ENCODE results near the gene TMEM258. TPM values are rescaled to one million over a fixed set of nuclear protein-coding genes. Genes with fewer than 3 reads are reported as not detected.

TMEM258 gene
- total and polyA plus RNA-seq, 8 donors, result 129 to 185 (median 161) TPM

DNA sequence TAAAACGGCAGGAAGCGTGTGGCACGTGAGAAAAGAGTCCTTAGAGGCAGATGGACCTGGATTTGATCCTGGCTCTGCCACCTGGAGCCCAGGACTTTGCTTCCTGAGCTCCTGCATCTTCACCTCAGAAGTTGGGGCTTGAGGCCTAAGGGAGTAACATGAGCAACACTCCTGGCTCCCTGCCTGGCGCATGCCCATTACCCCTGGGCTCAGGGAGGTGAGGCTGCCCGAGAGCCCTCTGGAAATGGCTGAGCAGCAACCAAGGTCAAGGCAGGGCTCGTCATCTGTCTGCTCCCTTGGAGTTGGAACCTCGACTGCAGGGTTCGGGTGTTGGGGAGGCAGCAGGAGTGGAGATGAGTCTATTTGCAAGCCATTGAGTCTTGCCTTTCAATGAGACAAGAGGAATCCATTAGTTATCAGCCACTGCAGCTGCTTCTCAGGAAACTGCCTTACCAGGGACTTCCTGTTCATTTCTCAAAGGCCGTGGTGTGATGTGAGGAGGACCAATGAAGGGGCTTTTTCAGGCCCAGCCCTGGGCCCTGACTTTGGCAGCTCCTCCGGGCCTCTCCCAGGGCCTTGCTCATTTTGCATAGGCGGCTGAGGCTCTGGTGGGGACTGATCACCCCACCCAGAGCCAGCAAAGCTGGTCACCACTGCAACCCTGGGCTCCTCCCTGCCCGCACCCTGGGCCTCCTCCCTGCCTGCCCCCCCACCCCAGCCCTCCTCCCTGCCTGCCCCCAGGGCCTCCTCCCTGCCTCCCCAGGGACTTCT lies 42.1 kb upstream of the TMEM258 start:
- ATAC-seq, result peak; percentile 72
- intact Hi-C loops (cut with DNase I), result no loop called here

DNA sequence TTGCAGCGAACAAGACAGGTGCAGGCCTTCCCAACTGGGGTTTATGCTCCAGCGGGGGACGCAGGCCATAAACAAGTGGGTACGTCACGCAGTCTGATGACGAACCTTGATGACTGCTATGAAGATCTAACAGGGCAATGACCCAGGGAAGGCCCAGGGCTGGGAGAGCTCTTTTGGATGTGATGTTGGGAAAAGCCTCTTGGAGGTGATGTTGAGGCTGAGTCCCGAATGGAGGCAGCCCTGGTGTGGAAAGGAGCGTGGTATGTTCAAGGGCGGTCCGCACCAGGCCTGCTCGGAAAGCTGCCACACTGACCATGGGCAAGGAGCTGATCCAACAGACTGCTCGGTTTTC lies 41.5 kb upstream of the TMEM258 start:
- Histone ChIP-seq H3K36me3 (peaks cover 0 to 7% of the 10 kb centered on the region in 2 donors), H3K9me3 (no peaks in the 10 kb centered on the region), H3K27me3 (peaks cover 0 to 9% of the 10 kb centered on the region in 2 donors), H3K27ac (peak overlapping the region; percentile 53 to 77), H3K4me1 (peaks cover 20 to 61% of the 10 kb centered on the region in 2 donors), H3K4me3 (no peak overlapping the region)
- intact Hi-C loops (cut with DNase I), result no loop called here
- no peak for ATAC-seq
- TF ChIP-seq, protein P1, sequence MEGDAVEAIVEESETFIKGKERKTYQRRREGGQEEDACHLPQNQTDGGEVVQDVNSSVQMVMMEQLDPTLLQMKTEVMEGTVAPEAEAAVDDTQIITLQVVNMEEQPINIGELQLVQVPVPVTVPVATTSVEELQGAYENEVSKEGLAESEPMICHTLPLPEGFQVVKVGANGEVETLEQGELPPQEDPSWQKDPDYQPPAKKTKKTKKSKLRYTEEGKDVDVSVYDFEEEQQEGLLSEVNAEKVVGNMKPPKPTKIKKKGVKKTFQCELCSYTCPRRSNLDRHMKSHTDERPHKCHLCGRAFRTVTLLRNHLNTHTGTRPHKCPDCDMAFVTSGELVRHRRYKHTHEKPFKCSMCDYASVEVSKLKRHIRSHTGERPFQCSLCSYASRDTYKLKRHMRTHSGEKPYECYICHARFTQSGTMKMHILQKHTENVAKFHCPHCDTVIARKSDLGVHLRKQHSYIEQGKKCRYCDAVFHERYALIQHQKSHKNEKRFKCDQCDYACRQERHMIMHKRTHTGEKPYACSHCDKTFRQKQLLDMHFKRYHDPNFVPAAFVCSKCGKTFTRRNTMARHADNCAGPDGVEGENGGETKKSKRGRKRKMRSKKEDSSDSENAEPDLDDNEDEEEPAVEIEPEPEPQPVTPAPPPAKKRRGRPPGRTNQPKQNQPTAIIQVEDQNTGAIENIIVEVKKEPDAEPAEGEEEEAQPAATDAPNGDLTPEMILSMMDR (IDR thresholded peaks at IDR 0.05), result no peak
- no peak for DNase-seq

More for the DNA sequence above, 42.1 kb upstream of the TMEM258 start:
- Histone ChIP-seq H3K27me3 (peaks cover 0 to 3% of the 10 kb centered on the region in 2 donors), H3K9me3 (no peaks in the 10 kb centered on the region), H3K27ac (peak overlapping the region; percentile 53 to 77), H3K36me3 (peaks cover 0 to 12% of the 10 kb centered on the region in 2 donors), H3K4me1 (peaks cover 17 to 55% of the 10 kb centered on the region in 2 donors), H3K4me3 (no peak overlapping the region)
- peak in 1 of 4 donors; percentile 54 for DNase-seq
- TF ChIP-seq, protein P1 (IDR thresholded peaks at IDR 0.05), result no peak

DNA sequence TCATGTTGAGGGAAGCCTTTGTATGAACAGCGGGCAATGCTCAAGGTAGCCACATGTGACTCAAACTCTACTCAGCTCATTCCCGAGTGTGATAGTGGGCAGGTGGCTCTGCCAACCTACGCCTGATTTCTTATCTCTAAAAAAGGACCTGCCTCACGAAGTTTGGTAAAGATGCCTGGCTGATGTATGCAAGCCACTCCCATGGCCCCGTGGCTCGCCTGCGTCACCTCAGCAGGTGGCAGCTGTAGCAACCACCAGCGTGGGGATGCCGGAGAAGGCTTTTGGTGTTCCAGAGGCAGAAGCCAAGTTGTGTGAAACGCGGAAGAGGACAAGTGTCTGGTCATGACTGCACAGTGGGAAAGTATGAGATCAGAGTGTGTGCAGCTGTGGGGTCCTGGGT lies 41.1 kb upstream of the TMEM258 start:
- TF ChIP-seq, protein P1 (IDR thresholded peaks at IDR 0.05), result no peak
- Histone ChIP-seq H3K4me1 (peaks cover 20 to 65% of the 10 kb centered on the region in 2 donors), H3K27me3 (peaks cover 0 to 13% of the 10 kb centered on the region in 2 donors), H3K27ac (no peak overlapping the region), H3K9me3 (no peaks in the 10 kb centered on the region), H3K36me3 (peaks cover 0 to 2% of the 10 kb centered on the region in 2 donors), H3K4me3 (no peak overlapping the region)
- DNase-seq (no peak), ATAC-seq (no peak)
- intact Hi-C loops (cut with DNase I), result no loop called here

DNA sequence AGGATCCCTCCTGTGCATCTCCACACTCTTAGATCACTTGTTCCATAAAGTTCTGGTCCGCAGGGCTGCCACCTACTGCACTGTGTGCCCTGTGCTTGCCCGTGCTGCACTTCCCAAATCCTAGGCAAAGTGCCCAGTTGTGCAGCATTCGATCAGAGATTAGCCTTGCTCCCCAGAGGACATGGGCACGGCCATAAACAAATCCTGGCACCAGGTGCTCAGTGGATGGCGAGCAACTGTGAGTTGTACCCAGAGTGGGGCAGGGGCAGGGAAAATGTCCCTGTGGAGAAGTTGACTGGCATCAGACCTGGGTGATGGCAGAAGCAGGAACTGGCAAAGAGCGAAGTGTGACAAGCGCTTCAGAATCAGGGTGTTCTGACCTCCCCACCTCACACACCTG lies 40.4 kb upstream of the TMEM258 start:
- Histone ChIP-seq H3K36me3 (no peaks in the 10 kb centered on the region), H3K4me3 (no peak overlapping the region), H3K27me3 (peaks cover 0 to 20% of the 10 kb centered on the region in 2 donors), H3K27ac (no peak overlapping the region), H3K4me1 (peaks cover 20 to 72% of the 10 kb centered on the region in 2 donors), H3K9me3 (no peaks in the 10 kb centered on the region)
- ATAC-seq (no peak), DNase-seq (no peak)
- TF ChIP-seq, protein P1 (IDR thresholded peaks at IDR 0.05), result no peak
- intact Hi-C loops (cut with DNase I), result no loop called here

DNA sequence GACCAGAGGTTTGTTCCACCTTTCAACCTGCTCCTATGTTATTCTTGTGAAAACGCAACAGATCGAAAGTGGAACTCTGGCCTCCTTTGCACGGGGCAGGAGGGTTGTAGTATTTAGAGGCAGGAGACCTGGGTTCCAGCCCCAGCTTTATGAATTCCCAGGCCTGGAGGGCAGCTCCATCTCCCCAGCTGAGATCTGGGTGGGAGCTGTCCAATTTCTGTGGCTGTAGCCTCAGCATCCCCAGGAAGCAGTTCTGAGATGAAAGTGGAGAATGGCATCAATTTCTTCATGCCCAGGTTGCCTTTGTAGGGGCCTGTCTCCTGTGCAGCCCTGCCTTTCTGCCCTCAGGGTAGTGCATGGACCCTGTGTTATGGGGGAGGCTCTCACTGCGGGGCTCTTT lies 39.8 kb upstream of the TMEM258 start:
- H3K27ac ChIP-seq, result no peak overlapping the region
- peaks cover 0 to 26% of the 10 kb centered on the region in 2 donors for H3K27me3 ChIP-seq
- no peak for DNase-seq
- peaks cover 20 to 76% of the 10 kb centered on the region in 2 donors for H3K4me1 ChIP-seq
- intact Hi-C loops (cut with DNase I), result no loop called here
- H3K36me3 ChIP-seq, result no peaks in the 10 kb centered on the region
- ATAC-seq, result no peak
- no peak overlapping the region for H3K4me3 ChIP-seq
- no peaks in the 10 kb centered on the region for H3K9me3 ChIP-seq
- TF ChIP-seq, protein P1 (IDR thresholded peaks at IDR 0.05), result no peak

Data from left lung (tissue), 10 donors.